Posterior vena cava (tissue), 2 donors: Measurements from ENCODE around the gene FMC1. TPM values are rescaled to one million over a fixed set of nuclear protein-coding genes. Genes with fewer than 3 reads are reported as not detected.

Experiments used
- DNase-seq: peaks from one replicate; pipeline ENCODE4 v3.0.0-alpha.2; 2020; ENCODE audit warnings: low spot score
- intact Hi-C, 2 donors: fragments of 100-400 bp; cut with DNase I; formaldehyde crosslinking; loops; one replicate each; pipeline versions ENCODE4 v1.14.1 to v1.14.2; 2022 to 2023
- total RNA-seq, 2 donors: library from RNA; stranded (reverse); fragmentation: NEBNext Ultra II Directional; extraction: Animal tissue kit (Norgen Biotek cat#: 25700); gene quantifications; one replicate each; pipeline ENCODE4 v1.2.1, GENCODE V29; 2021
- donor health status: DM: yes; HTN: yes; CAD: no.
- donor health status: DM: yes; HTN: yes; CAD: no.

FMC1 gene
- total RNA-seq, 2 donors from 2014 or later = 7.9 to 12.8 TPM

GRCh38 chr7:139366400-139366799 lies 25.3 kb downstream of the FMC1 start:
- intact Hi-C loops = no loop called here
- no peak for DNase-seq

GRCh38 chr7:139367438-139368155 lies 26.5 kb downstream of the FMC1 start:
- intact Hi-C loops = no loop called here
- no peak for DNase-seq

- no peak for DNase-seq
- intact Hi-C loops = no loop called here
Observed at GRCh38 chr7:139370301-139370942, 29.3 kb downstream of the FMC1 start.

GRCh38 chr7:139370943-139371313 lies 29.8 kb downstream of the FMC1 start:
- no peak for DNase-seq
- intact Hi-C loops = no loop called here

- no peak for DNase-seq
- intact Hi-C loops = no loop called here
Observed at GRCh38 chr7:139374246-139374645, 33.1 kb downstream of the FMC1 start.

GRCh38 chr7:139382439-139382838 lies 41.3 kb downstream of the FMC1 start:
- intact Hi-C loops = no loop called here
- no peak for DNase-seq

GRCh38 chr7:139384611-139385010 lies 43.5 kb downstream of the FMC1 start:
- intact Hi-C loops = no loop called here
- no peak for DNase-seq

- intact Hi-C loops = no loop called here
- no peak for DNase-seq
Observed at GRCh38 chr7:139387594-139387993, 46.5 kb downstream of the FMC1 start.

- intact Hi-C loops = no loop called here
- no peak for DNase-seq
Observed at GRCh38 chr7:139389091-139389490, 48.0 kb downstream of the FMC1 start.

GRCh38 chr7:139389774-139390173 lies 48.6 kb downstream of the FMC1 start:
- intact Hi-C loops = no loop called here
- DNase-seq = no peak

- no peak for DNase-seq
- intact Hi-C loops = no loop called here
Observed at GRCh38 chr7:139393621-139394211, 52.6 kb downstream of the FMC1 start.

GRCh38 chr7:139394540-139394939 lies 53.4 kb downstream of the FMC1 start:
- intact Hi-C loops = no loop called here
- DNase-seq = no peak

Other genes starting within 250 kb of the FMC1 start
- 10 to 100 TPM; 26.8 TPM for gene ZC3HAV1, start 231.6 kb upstream of the FMC1 start, total RNA-seq
- 10 to 100 TPM; 18.8 to 19.3 TPM for gene UBN2, start 110.1 kb upstream of the FMC1 start, total RNA-seq
- gene LUC7L2, start 18.6 kb downstream of the FMC1 start, total RNA-seq = 10 to 100 TPM; 74.9 to 77.5 TPM
- gene KLRG2, start 142.3 kb downstream of the FMC1 start, total RNA-seq = not detected
- under 1 TPM in 1 of 2 donors, not detected in 1; 0.57 TPM for gene CLEC2L, start 182.3 kb downstream of the FMC1 start, total RNA-seq